ENCODE measurements around the gene GRN.

- TF ChIP-seq SUZ12 (IDR thresholded peaks at IDR 0.05), result no peak
- TF ChIP-seq SP1 (IDR thresholded peaks at IDR 0.05), result no peak
- no peak for TF ChIP-seq ZNF384 (IDR thresholded peaks at IDR 0.05)
- TF ChIP-seq L3MBTL2 (conservative IDR thresholded peaks at IDR 0.05), result no peak
- TF ChIP-seq ELF4 (IDR thresholded peaks at IDR 0.05), result no peak
- TF ChIP-seq NFRKB (IDR thresholded peaks at IDR 0.05), result no peak
- TF ChIP-seq BHLHE40 (IDR thresholded peaks at IDR 0.05; ENCODE audit: borderline replicate concordance), result no peak
Measured at GRCh38 chr17:44338702-44339101, 6.4 kb upstream of the GRN start.

Data from HEK293T (cell line).